Skeletal muscle tissue (tissue), 4 donors: ENCODE results near the gene RPL31. TPM values are rescaled to one million over a fixed set of nuclear protein-coding genes. Genes with fewer than 3 reads are reported as not detected.
"Not testable (repeated sequence)": the region's sequence is repeated elsewhere in the genome, so short reads cannot be mapped to it uniquely, and the experiment has no call there.

Experiments
- H3K27ac ChIP-seq: one replicate; pipeline ENCODE4 v1.7.0; 2013; ENCODE audit warnings: mild to moderate bottlenecking, low read depth, low read length, inconsistent platforms
- H3K27me3 ChIP-seq, 3 donors: one replicate each; pipeline ENCODE4 v1.7.0; 2013; ENCODE audit warnings: low read length in 3 of 3; ENCODE audit not compliant: control insufficient read depth in 3 of 3, insufficient read depth in 3 of 3
- H3K36me3 ChIP-seq, 3 donors: one replicate each; pipeline ENCODE4 v1.7.0; 2013; ENCODE audit warnings: low read length in 3 of 3; ENCODE audit not compliant: control insufficient read depth in 3 of 3, insufficient read depth in 3 of 3
- H3K4me1 ChIP-seq, 3 donors: one replicate each; pipeline ENCODE4 v1.7.0; 2013; ENCODE audit warnings: low read length in 3 of 3, mild to moderate bottlenecking in 3 of 3; ENCODE audit not compliant: control insufficient read depth in 3 of 3, insufficient read depth in 3 of 3
- H3K4me3 ChIP-seq, 3 donors: one replicate each; pipeline ENCODE4 v1.7.0; 2013; ENCODE audit warnings: low read length in 3 of 3
- H3K9ac ChIP-seq, 3 donors: one replicate each; pipeline ENCODE4 v1.7.0; 2013; ENCODE audit warnings: low read length in 3 of 3, mild to moderate bottlenecking in 3 of 3, moderate library complexity in 2 of 3, low read depth in 1 of 3
- H3K9me3 ChIP-seq, 3 donors: one replicate each; pipeline ENCODE4 v1.7.0; 2013; ENCODE audit warnings: low read length in 3 of 3; ENCODE audit not compliant: control insufficient read depth in 3 of 3
- total RNA-seq: library from RNA; depleted of rRNA; stranded (reverse); fragments of >200 nt; gene quantifications from one replicate; pipeline ENCODE4 v1.2.3, GENCODE V29; 2014
- donor health status: Osteomylitis.

RPL31 gene
- total RNA-seq, 1 donor from 2014 or later: 1,432 TPM

DNA sequence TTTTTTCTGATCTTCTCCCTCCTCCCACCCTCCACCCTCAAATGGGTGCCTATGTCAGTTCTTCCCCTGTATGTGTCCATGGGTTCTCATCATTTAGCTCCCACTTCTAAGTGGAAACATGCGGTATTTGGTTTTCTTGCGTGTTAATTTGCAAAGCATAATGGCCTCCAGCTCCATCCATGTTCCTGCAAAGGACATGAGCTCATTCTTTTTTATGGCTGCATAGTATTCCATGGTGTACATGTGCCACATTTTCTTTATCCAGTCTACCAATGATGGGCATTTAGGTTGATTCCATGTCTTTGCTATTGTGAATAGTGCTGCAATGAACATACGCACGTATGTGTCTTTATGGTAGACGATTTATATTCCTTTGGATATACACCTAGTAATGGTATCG is 48.8 kb downstream of the RPL31 start:
- H3K27ac ChIP-seq, H3K27me3 ChIP-seq, H3K4me3 ChIP-seq, H3K9ac ChIP-seq, H3K9me3 ChIP-seq: not testable (repeated sequence)
- Histone ChIP-seq H3K36me3 (peaks cover 20 to 33% (median 26%) of the 10 kb centered on the region in 3 donors), H3K4me1 (peaks cover 10 to 15% (median 14%) of the 10 kb centered on the region in 3 donors)

DNA sequence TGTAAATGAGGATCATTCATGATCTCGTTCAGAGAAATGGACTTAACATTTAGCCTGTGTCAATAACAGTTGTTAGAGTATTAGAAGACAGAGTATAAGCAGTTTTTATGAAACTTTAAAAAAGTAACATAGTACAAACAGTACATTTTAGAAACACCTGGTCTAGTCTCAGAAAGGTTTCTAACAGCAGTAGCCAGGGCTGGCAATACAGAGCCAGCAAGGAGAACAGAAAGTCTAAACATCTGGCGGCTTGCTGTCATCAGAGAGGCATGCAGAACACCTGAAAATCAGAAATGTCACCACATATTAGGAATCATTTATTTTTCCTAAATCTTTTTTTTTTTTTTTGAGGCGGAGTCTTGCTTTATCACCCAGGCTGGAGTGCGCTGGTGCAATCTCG is 50.1 kb downstream of the RPL31 start:
- no peak overlapping the region for H3K4me3 ChIP-seq
- H3K9ac ChIP-seq: no peak overlapping the region
- H3K36me3 ChIP-seq: peaks cover 22 to 34% (median 24%) of the 10 kb centered on the region in 3 donors
- H3K9me3 ChIP-seq: no peaks in the 10 kb centered on the region
- no peaks in the 10 kb centered on the region for H3K27me3 ChIP-seq
- no peak overlapping the region for H3K27ac ChIP-seq
- peaks cover 10 to 12% (median 11%) of the 10 kb centered on the region in 3 donors for H3K4me1 ChIP-seq

DNA sequence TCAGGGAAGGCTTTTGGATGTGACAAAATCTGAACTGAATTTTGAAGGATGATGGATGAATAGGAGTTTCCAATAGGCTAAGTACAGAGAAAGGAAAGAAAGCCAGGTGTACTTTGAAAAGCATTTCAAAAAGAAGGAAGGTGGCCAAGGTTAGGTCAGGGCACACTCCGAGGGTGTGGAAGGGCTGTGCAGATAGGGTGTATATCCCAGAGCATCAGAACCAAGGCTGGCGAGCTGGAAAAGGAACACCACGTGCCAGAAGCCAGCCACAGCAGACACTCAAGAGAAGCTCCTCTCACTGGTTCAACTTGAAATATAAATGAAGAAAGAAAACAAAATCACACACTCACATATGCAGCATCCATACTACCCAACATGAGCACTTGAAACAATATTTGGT is 51.0 kb downstream of the RPL31 start:
- peaks cover 26 to 39% (median 32%) of the 10 kb centered on the region in 3 donors for H3K36me3 ChIP-seq
- H3K9ac ChIP-seq: no peak overlapping the region
- H3K27ac ChIP-seq: no peak overlapping the region
- peaks cover 1 to 2% (median 2%) of the 10 kb centered on the region in 3 donors for H3K4me1 ChIP-seq
- no peak overlapping the region for H3K4me3 ChIP-seq
- no peaks in the 10 kb centered on the region for H3K9me3 ChIP-seq
- H3K27me3 ChIP-seq: no peaks in the 10 kb centered on the region

Other genes starting within 250 kb of the RPL31 start
- gene NPAS2, start 182.2 kb upstream of the RPL31 start, total RNA-seq: 7.8 TPM
- gene TBC1D8, start 149.1 kb downstream of the RPL31 start, total RNA-seq: 16.2 TPM